NT2/D1 (cell line): ENCODE measurements around the gene AP3B1.

Experiments used
- YY1 ChIP-seq: IDR thresholded peaks from 2 replicates; pipeline ENCODE4 v1.6.1; 2011; ENCODE audit not compliant: insufficient read length, insufficient read depth
- ZNF274 ChIP-seq: IDR thresholded peaks from 2 replicates; pipeline ENCODE4 v1.6.1; 2011; ENCODE audit warnings: mild to moderate bottlenecking, low read depth, low read length

DNA sequence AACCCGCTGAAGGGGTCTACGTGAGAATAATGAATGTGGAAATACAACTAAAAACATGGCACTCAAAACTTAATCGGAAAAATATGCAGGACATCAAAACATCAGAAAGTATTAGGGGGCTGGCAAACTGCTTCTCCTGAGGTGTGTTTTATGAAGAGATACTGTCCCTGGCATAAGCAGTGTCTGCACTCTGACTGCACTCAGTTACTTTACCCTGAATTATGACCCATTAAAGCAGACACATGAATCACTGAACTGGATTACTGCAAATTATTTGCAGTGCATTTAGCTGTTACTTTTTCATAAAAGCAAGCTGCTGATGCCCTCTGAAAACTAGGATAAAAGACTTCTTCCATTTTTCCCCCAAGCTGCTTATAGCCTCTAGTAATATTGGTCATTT, 164.9 kb downstream of the AP3B1 start:
- TF ChIP-seq YY1 (no peak), ZNF274 (no peak)
